RWPE2 (cell line): ENCODE results near the gene CDX2.

Experiments used
- ATAC-seq: fragments of 200-7000 bp; cut with Tn5 transposase; 3 replicates; pipeline ENCODE4 v1.9.1; 2021; ENCODE audit warnings: low read depth
- DNase-seq: peaks from one replicate; pipeline ENCODE4 v3.0.0-alpha.2; 2020; ENCODE audit warnings: low spot score
- H3K27ac ChIP-seq: fragments of 450-650 bp; 2 replicates; pipeline ENCODE4 v1.5.1; 2017; ENCODE audit warnings: mild to moderate bottlenecking; ENCODE audit not compliant: poor library complexity, severe bottlenecking
- H3K27me3 ChIP-seq: fragments of 250-450 bp; sonication (Bioruptor Pico); 2 replicates; pipeline ENCODE4 v1.5.1; 2021; ENCODE audit warnings: mild to moderate bottlenecking, moderate library complexity; ENCODE audit not compliant: insufficient read depth, poor library complexity, severe bottlenecking
- H3K36me3 ChIP-seq: fragments of 250-450 bp; sonication (Bioruptor Pico); 2 replicates; pipeline ENCODE4 v1.5.1; 2020; ENCODE audit warnings: low read depth, mild to moderate bottlenecking, moderate library complexity
- H3K4me1 ChIP-seq: fragments of 250-450 bp; sonication (Bioruptor Pico); 2 replicates; pipeline ENCODE4 v1.5.1; 2021; ENCODE audit warnings: mild to moderate bottlenecking, moderate library complexity; ENCODE audit not compliant: insufficient read depth, poor library complexity, severe bottlenecking
- H3K4me3 ChIP-seq: fragments of 250-450 bp; sonication (Bioruptor Pico); 2 replicates; pipeline ENCODE4 v1.5.1; 2021; ENCODE audit warnings: mild to moderate bottlenecking, moderate library complexity; ENCODE audit not compliant: severe bottlenecking
- H3K9me3 ChIP-seq: fragments of 250-450 bp; sonication (Bioruptor Pico); 2 replicates; pipeline ENCODE4 v1.5.1; 2021; ENCODE audit warnings: mild to moderate bottlenecking, moderate library complexity; ENCODE audit not compliant: severe bottlenecking
- TF ChIP-seq, protein P1 (sequence below): fragments of 450-650 bp; IDR thresholded peaks from one replicate; pipeline ENCODE4 v1.5.1; 2017; ENCODE audit warnings: mild to moderate bottlenecking, moderate library complexity; ENCODE audit not compliant: poor library complexity, severe bottlenecking

CDX2 gene

DNA sequence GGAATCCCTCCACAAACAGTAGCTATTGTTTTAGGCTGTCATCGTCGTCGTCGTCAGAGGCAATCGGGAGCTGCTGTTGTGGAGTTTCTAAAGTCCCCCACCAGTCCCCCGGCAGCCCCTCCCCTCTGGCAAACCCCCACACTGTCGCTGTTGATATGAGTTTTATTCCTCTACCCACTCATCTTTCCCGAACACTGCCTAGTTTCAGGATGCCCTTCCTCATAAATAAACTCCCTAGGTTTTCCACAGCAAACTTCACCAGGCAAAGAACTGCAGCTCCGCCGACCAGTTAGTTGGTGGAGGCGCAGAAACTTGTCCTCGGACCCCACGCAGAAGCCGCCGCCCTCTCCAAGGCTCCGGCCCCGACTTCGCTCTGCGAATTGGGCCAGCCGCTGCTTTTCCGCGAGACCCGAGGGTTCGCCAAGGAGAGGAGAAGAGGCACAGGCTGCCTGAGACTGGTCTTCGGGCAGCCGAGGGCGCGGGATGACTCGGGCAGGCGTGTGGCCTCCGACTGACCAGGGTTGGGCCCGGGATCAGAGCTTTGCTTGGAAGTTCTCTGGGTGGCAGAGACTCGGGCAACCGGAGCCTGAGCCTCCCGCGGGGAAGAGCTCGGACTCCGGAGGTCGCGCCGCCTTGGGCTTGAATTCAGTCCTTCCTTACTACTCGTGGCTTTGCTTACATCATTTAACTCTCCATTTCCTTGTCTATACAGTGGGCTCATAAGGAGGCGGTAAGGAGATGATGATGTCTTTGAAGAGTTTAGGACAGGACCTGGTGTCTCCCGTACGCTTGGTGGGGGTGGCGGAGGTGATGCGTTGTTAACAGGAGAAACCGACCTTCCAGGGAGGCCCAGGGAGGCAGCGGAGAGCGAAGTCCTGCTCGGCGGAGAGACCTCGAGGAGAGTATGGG lies 41.4 kb downstream of the CDX2 start:
- Histone ChIP-seq H3K4me1 (no peaks in the 10 kb centered on the region), H3K27me3 (peaks cover 91% of the 10 kb centered on the region), H3K9me3 (no peaks in the 10 kb centered on the region), H3K27ac (no peak overlapping the region), H3K4me3 (no peak overlapping the region), H3K36me3 (no peaks in the 10 kb centered on the region)
- TF ChIP-seq, protein P1, sequence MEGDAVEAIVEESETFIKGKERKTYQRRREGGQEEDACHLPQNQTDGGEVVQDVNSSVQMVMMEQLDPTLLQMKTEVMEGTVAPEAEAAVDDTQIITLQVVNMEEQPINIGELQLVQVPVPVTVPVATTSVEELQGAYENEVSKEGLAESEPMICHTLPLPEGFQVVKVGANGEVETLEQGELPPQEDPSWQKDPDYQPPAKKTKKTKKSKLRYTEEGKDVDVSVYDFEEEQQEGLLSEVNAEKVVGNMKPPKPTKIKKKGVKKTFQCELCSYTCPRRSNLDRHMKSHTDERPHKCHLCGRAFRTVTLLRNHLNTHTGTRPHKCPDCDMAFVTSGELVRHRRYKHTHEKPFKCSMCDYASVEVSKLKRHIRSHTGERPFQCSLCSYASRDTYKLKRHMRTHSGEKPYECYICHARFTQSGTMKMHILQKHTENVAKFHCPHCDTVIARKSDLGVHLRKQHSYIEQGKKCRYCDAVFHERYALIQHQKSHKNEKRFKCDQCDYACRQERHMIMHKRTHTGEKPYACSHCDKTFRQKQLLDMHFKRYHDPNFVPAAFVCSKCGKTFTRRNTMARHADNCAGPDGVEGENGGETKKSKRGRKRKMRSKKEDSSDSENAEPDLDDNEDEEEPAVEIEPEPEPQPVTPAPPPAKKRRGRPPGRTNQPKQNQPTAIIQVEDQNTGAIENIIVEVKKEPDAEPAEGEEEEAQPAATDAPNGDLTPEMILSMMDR, result no peak
- ATAC-seq (no peak), DNase-seq (no peak)

DNA sequence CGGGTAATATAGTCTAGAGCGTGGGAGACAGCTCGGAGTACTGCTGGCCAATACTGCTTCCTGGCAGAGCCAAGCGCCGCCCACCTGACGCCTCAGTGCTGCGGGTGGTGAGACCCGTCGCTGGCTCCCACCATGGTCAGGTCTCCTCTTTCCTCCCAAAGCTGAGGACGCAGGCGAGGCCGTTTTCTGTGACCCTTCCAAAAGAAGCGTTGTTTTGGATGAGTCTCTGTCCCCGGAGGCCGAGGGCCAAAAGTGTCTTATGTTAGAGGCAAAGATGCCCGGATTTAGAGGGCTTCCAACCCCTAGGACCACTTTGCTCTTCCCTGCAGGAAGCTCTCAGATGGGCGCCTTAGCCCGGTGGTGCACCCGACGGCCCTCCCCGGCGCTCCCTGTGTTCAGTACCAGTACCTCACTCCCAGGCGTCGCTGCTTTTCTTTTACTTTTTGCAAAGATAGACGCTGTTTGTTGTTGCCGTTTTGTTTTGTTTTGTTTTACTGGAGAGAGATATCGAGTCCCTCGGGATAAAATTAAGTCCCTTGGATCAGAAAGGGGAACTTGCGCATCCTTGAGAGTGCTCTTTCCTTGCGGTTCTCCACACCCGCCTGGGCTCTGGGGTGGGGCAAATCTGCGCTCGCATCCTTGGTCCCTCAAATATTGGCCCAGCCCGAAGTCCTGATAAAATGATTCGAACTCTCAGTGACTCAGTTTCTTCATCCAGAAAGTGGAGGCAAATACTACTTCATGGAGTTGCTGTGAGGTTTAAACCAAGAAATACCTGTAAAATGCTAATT lies 42.3 kb downstream of the CDX2 start:
- DNase-seq (no peak), ATAC-seq (no peak)
- peaks cover 99% of the 10 kb centered on the region for H3K27me3 ChIP-seq
- TF ChIP-seq, protein P1, result no peak
- H3K36me3 ChIP-seq, result no peaks in the 10 kb centered on the region
- H3K4me3 ChIP-seq, result no peak overlapping the region
- H3K4me1 ChIP-seq, result no peaks in the 10 kb centered on the region
- H3K9me3 ChIP-seq, result no peaks in the 10 kb centered on the region
- no peak overlapping the region for H3K27ac ChIP-seq

DNA sequence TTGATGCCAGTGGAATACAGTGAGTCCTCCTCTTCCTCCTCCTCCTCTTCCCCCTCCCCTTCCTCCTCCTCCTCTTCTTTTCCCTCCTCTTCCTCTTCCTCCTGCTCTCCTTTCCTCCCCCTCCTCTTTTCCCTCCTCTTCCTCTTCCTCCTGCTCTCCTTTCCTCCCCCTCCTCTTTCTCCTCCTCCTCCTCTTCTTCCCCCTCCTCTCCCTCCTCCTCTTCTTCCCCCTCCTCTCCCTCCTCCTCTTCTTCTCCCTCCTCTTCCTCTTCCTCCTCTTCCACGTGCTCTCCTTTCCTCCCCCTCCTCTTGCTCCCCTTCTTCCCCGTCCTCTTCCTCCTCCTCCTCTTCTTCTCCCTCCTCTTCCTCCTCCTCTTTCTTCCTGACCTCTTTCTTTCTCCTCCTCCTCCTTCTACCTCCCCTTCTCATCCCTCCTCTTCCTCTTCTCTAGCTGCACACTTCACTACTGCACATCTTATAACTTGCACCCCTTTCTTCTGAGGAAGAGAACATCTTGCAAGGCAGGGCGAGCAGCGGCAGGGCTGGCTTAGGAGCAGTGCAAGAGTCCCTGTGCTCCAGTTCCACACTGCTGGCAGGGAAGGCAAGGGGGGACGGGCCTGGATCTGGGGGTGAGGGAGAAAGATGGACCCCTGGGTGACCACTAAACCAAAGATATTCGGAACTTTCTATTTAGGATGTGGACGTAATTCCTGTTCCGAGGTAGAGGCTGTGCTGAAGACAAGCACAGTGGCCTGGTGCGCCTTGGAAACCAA lies 43.7 kb downstream of the CDX2 start:
- no peak for ATAC-seq
- peaks cover 100% of the 10 kb centered on the region for H3K27me3 ChIP-seq

DNA sequence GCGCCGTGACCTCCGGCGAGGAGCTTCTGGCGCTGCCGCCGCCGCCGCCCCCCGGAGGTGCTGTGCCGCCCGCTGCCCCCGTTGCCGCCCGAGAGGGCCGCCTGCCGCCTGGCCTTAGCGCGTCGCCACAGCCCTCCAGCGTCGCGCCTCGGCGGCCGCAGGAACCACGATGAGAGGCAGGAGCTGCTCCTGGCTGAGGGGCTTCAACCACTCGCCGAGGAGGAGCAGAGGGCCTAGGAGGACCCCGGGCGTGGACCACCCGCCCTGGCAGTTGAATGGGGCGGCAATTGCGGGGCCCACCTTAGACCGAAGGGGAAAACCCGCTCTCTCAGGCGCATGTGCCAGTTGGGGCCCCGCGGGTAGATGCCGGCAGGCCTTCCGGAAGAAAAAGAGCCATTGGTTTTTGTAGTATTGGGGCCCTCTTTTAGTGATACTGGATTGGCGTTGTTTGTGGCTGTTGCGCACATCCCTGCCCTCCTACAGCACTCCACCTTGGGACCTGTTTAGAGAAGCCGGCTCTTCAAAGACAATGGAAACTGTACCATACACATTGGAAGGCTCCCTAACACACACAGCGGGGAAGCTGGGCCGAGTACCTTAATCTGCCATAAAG lies 44.5 kb downstream of the CDX2 start:
- ATAC-seq (no peak), DNase-seq (no peak)
- Histone ChIP-seq H3K27ac (no peak overlapping the region), H3K27me3 (peaks cover 100% of the 10 kb centered on the region), H3K36me3 (no peaks in the 10 kb centered on the region), H3K4me3 (no peak overlapping the region), H3K4me1 (no peaks in the 10 kb centered on the region), H3K9me3 (no peaks in the 10 kb centered on the region)
- TF ChIP-seq, protein P1, result no peak

More for the DNA sequence above, 43.7 kb downstream of the CDX2 start:
- DNase-seq, result no peak
- TF ChIP-seq, protein P1, result no peak
- no peaks in the 10 kb centered on the region for H3K4me1 ChIP-seq
- no peaks in the 10 kb centered on the region for H3K36me3 ChIP-seq
- no peaks in the 10 kb centered on the region for H3K9me3 ChIP-seq
- H3K27ac ChIP-seq, result no peak overlapping the region
- H3K4me3 ChIP-seq, result no peak overlapping the region
